HEK293 (cell line): ENCODE results near the gene TCEA3.
A peak's percentile ranks its signal among the peaks of the same experiment; 100 is the strongest.

Source experiments
- BCL11A ChIP-seq: fragments of 450-650 bp; formaldehyde crosslinking; IDR thresholded peaks from 2 replicates; pipeline ENCODE4 v1.5.1; 2016; ENCODE audit warnings: low read depth, missing biosample characterization, missing genetic modification characterization
- GLIS1 ChIP-seq: fragments of 450-650 bp; formaldehyde crosslinking; IDR thresholded peaks from 2 replicates; pipeline ENCODE4 v1.5.1; 2016; ENCODE audit warnings: missing biosample characterization, missing genetic modification characterization
- GLIS2 ChIP-seq: fragments of 450-650 bp; formaldehyde crosslinking; IDR thresholded peaks from 2 replicates; pipeline ENCODE4 v1.5.1; 2016; ENCODE audit warnings: missing biosample characterization, missing genetic modification characterization
- HOXD13 ChIP-seq: sonication (generic); formaldehyde crosslinking; IDR thresholded peaks from 2 replicates; pipeline ENCODE4 v1.8.0; 2022; ENCODE audit warnings: missing genetic modification reagents, borderline replicate concordance
- KLF10 ChIP-seq: fragments of 450-650 bp; IDR thresholded peaks from 2 replicates; pipeline ENCODE4 v1.5.1; 2018; ENCODE audit warnings: missing biosample characterization, mild to moderate bottlenecking, missing genetic modification characterization
- SALL2 ChIP-seq: fragments of 450-650 bp; formaldehyde crosslinking; IDR thresholded peaks from 2 replicates; pipeline ENCODE4 v1.5.0; 2017; ENCODE audit warnings: missing biosample characterization, mild to moderate bottlenecking, missing genetic modification characterization, borderline replicate concordance
- SCRT2 ChIP-seq: fragments of 450-650 bp; formaldehyde crosslinking; IDR thresholded peaks from 2 replicates; pipeline ENCODE4 v1.5.1; 2016; ENCODE audit warnings: missing biosample characterization, missing genetic modification characterization
- ZBTB1 ChIP-seq: fragments of 450-650 bp; formaldehyde crosslinking; IDR thresholded peaks from 2 replicates; pipeline ENCODE4 v1.5.1; 2016; ENCODE audit warnings: missing biosample characterization, missing genetic modification characterization
- ZIC2 ChIP-seq: fragments of 450-650 bp; formaldehyde crosslinking; IDR thresholded peaks from 2 replicates; pipeline ENCODE4 v1.5.1; 2016; ENCODE audit warnings: missing biosample characterization, missing genetic modification characterization
- ZNF112 ChIP-seq: fragments of 450-650 bp; formaldehyde crosslinking; IDR thresholded peaks from 2 replicates; pipeline ENCODE4 v1.5.0; 2017; ENCODE audit warnings: missing biosample characterization, missing genetic modification characterization
- ZNF121 ChIP-seq: fragments of 450-650 bp; formaldehyde crosslinking; IDR thresholded peaks from 2 replicates; pipeline ENCODE4 v1.5.1; 2016; ENCODE audit warnings: missing biosample characterization, missing genetic modification characterization
- ZNF132 ChIP-seq: fragments of 450-650 bp; formaldehyde crosslinking; IDR thresholded peaks from 2 replicates; pipeline ENCODE4 v1.5.1; 2017; ENCODE audit warnings: missing biosample characterization, missing genetic modification characterization, borderline replicate concordance
- ZNF133 ChIP-seq: fragments of 450-650 bp; formaldehyde crosslinking; IDR thresholded peaks from 2 replicates; pipeline ENCODE4 v1.5.1; 2016; ENCODE audit warnings: missing biosample characterization, missing genetic modification characterization
- ZNF214 ChIP-seq: fragments of 450-650 bp; formaldehyde crosslinking; IDR thresholded peaks from 2 replicates; pipeline ENCODE4 v1.5.1; 2017; ENCODE audit warnings: missing biosample characterization, mild to moderate bottlenecking, missing genetic modification characterization, borderline replicate concordance
- ZNF23 ChIP-seq: fragments of 450-650 bp; formaldehyde crosslinking; IDR thresholded peaks from 2 replicates; pipeline ENCODE4 v1.5.1; 2016; ENCODE audit warnings: missing biosample characterization, missing genetic modification characterization, borderline replicate concordance
- ZNF514 ChIP-seq: fragments of 450-650 bp; formaldehyde crosslinking; IDR thresholded peaks from 2 replicates; pipeline ENCODE4 v1.5.1; 2016; ENCODE audit warnings: missing biosample characterization, missing genetic modification characterization
- ZNF621 ChIP-seq: fragments of 450-650 bp; formaldehyde crosslinking; IDR thresholded peaks from 2 replicates; pipeline ENCODE4 v1.5.1; 2017; ENCODE audit warnings: missing biosample characterization, missing genetic modification characterization
- ZNF776 ChIP-seq: fragments of 450-650 bp; formaldehyde crosslinking; IDR thresholded peaks from 2 replicates; pipeline ENCODE4 v1.5.0; 2017; ENCODE audit warnings: missing biosample characterization, missing genetic modification characterization, borderline replicate concordance
- ZNF777 ChIP-seq: fragments of 450-650 bp; formaldehyde crosslinking; IDR thresholded peaks from 2 replicates; pipeline ENCODE4 v1.5.1; 2017; ENCODE audit warnings: missing biosample characterization, missing genetic modification characterization, borderline replicate concordance
- ZNF791 ChIP-seq: fragments of 450-650 bp; formaldehyde crosslinking; IDR thresholded peaks from 2 replicates; pipeline ENCODE4 v1.5.1; 2016; ENCODE audit warnings: missing biosample characterization, missing genetic modification characterization
- TF ChIP-seq, protein P1 (sequence below): fragments of 450-650 bp; formaldehyde crosslinking; IDR thresholded peaks from 2 replicates; pipeline ENCODE4 v1.5.1; 2017; ENCODE audit warnings: missing biosample characterization, missing genetic modification characterization
- TF ChIP-seq, protein P2 (sequence below): fragments of 450-650 bp; formaldehyde crosslinking; IDR thresholded peaks from 2 replicates; pipeline ENCODE4 v1.5.1; 2017; ENCODE audit warnings: missing biosample characterization, missing genetic modification characterization
- TF ChIP-seq, protein P3 (sequence below): fragments of 450-650 bp; formaldehyde crosslinking; IDR thresholded peaks from 2 replicates; pipeline ENCODE4 v1.5.1; 2016; ENCODE audit warnings: missing biosample characterization, missing genetic modification characterization
- TF ChIP-seq, protein P4 (sequence below): fragments of 450-650 bp; formaldehyde crosslinking; IDR thresholded peaks from 2 replicates; pipeline ENCODE4 v1.5.1; 2016; ENCODE audit warnings: missing biosample characterization, missing genetic modification characterization
- TF ChIP-seq, protein P5 (sequence below): fragments of 450-650 bp; formaldehyde crosslinking; IDR thresholded peaks from 2 replicates; pipeline ENCODE4 v1.5.1; 2016; ENCODE audit warnings: missing biosample characterization, missing genetic modification characterization, borderline replicate concordance
- TF ChIP-seq, protein P6 (sequence below): fragments of 450-650 bp; formaldehyde crosslinking; IDR thresholded peaks from 2 replicates; pipeline ENCODE4 v1.5.1; 2017; ENCODE audit warnings: missing biosample characterization, mild to moderate bottlenecking, missing genetic modification characterization, moderate library complexity

TCEA3 gene

DNA sequence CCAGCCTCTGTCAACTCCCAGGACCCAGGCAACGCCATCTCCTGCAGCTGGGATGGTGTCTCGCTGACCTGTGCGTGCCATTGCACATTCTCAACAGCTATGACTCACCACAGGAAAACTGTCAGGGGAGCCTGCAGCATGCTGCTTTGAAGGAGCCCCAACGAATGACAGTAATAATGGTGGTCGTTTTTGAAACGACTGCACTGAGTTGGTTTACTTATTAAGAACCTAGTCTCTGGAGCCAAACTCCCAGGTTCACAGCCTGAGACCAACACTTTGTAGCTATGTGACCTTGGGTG lies 21.6 kb downstream of the TCEA3 start (continued):
- TF ChIP-seq, protein P1, sequence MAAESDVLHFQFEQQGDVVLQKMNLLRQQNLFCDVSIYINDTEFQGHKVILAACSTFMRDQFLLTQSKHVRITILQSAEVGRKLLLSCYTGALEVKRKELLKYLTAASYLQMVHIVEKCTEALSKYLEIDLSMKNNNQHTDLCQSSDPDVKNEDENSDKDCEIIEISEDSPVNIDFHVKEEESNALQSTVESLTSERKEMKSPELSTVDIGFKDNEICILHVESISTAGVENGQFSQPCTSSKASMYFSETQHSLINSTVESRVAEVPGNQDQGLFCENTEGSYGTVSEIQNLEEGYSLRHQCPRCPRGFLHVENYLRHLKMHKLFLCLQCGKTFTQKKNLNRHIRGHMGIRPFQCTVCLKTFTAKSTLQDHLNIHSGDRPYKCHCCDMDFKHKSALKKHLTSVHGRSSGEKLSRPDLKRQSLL (tag by site-specific recombination): no peak
- TF ChIP-seq, protein P2, sequence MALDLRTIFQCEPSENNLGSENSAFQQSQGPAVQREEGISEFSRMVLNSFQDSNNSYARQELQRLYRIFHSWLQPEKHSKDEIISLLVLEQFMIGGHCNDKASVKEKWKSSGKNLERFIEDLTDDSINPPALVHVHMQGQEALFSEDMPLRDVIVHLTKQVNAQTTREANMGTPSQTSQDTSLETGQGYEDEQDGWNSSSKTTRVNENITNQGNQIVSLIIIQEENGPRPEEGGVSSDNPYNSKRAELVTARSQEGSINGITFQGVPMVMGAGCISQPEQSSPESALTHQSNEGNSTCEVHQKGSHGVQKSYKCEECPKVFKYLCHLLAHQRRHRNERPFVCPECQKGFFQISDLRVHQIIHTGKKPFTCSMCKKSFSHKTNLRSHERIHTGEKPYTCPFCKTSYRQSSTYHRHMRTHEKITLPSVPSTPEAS: no peak
- TF ChIP-seq SCRT2 (tag by site-specific recombination): no peak
- no peak for TF ChIP-seq KLF10 (tag by site-specific recombination)
- no peak for TF ChIP-seq ZNF777 (tag by site-specific recombination)
- TF ChIP-seq ZNF514 (tag by site-specific recombination): no peak
- TF ChIP-seq ZNF121 (tag by site-specific recombination): no peak
- TF ChIP-seq GLIS1 (tag by site-specific recombination): peak; percentile 50; the same call in 1 of the 2 replicates
- peak; percentile 61 for TF ChIP-seq ZIC2 (tag by site-specific recombination)
- TF ChIP-seq, protein P3, sequence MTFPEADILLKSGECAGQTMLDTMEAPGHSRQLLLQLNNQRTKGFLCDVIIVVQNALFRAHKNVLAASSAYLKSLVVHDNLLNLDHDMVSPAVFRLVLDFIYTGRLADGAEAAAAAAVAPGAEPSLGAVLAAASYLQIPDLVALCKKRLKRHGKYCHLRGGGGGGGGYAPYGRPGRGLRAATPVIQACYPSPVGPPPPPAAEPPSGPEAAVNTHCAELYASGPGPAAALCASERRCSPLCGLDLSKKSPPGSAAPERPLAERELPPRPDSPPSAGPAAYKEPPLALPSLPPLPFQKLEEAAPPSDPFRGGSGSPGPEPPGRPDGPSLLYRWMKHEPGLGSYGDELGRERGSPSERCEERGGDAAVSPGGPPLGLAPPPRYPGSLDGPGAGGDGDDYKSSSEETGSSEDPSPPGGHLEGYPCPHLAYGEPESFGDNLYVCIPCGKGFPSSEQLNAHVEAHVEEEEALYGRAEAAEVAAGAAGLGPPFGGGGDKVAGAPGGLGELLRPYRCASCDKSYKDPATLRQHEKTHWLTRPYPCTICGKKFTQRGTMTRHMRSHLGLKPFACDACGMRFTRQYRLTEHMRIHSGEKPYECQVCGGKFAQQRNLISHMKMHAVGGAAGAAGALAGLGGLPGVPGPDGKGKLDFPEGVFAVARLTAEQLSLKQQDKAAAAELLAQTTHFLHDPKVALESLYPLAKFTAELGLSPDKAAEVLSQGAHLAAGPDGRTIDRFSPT (tag by site-specific recombination): no peak
- TF ChIP-seq SALL2: no peak
- TF ChIP-seq, protein P4, sequence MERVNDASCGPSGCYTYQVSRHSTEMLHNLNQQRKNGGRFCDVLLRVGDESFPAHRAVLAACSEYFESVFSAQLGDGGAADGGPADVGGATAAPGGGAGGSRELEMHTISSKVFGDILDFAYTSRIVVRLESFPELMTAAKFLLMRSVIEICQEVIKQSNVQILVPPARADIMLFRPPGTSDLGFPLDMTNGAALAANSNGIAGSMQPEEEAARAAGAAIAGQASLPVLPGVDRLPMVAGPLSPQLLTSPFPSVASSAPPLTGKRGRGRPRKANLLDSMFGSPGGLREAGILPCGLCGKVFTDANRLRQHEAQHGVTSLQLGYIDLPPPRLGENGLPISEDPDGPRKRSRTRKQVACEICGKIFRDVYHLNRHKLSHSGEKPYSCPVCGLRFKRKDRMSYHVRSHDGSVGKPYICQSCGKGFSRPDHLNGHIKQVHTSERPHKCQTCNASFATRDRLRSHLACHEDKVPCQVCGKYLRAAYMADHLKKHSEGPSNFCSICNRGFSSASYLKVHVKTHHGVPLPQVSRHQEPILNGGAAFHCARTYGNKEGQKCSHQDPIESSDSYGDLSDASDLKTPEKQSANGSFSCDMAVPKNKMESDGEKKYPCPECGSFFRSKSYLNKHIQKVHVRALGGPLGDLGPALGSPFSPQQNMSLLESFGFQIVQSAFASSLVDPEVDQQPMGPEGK (tag by site-specific recombination): peak; percentile 18; the same call in 1 of the 2 replicates
- no peak for TF ChIP-seq BCL11A
- no peak for TF ChIP-seq ZNF23 (tag by site-specific recombination)
- no peak for TF ChIP-seq ZBTB1
- TF ChIP-seq, protein P5, sequence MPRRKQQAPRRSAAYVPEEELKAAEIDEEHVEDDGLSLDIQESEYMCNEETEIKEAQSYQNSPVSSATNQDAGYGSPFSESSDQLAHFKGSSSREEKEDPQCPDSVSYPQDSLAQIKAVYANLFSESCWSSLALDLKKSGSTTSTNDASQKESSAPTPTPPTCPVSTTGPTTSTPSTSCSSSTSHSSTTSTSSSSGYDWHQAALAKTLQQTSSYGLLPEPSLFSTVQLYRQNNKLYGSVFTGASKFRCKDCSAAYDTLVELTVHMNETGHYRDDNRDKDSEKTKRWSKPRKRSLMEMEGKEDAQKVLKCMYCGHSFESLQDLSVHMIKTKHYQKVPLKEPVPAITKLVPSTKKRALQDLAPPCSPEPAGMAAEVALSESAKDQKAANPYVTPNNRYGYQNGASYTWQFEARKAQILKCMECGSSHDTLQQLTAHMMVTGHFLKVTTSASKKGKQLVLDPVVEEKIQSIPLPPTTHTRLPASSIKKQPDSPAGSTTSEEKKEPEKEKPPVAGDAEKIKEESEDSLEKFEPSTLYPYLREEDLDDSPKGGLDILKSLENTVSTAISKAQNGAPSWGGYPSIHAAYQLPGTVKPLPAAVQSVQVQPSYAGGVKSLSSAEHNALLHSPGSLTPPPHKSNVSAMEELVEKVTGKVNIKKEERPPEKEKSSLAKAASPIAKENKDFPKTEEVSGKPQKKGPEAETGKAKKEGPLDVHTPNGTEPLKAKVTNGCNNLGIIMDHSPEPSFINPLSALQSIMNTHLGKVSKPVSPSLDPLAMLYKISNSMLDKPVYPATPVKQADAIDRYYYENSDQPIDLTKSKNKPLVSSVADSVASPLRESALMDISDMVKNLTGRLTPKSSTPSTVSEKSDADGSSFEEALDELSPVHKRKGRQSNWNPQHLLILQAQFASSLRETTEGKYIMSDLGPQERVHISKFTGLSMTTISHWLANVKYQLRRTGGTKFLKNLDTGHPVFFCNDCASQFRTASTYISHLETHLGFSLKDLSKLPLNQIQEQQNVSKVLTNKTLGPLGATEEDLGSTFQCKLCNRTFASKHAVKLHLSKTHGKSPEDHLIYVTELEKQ: no peak
- no peak for TF ChIP-seq ZNF214 (tag by site-specific recombination)
- no peak for TF ChIP-seq ZNF776 (tag by site-specific recombination)
- no peak for TF ChIP-seq ZNF791 (tag by site-specific recombination)
- TF ChIP-seq, protein P6, sequence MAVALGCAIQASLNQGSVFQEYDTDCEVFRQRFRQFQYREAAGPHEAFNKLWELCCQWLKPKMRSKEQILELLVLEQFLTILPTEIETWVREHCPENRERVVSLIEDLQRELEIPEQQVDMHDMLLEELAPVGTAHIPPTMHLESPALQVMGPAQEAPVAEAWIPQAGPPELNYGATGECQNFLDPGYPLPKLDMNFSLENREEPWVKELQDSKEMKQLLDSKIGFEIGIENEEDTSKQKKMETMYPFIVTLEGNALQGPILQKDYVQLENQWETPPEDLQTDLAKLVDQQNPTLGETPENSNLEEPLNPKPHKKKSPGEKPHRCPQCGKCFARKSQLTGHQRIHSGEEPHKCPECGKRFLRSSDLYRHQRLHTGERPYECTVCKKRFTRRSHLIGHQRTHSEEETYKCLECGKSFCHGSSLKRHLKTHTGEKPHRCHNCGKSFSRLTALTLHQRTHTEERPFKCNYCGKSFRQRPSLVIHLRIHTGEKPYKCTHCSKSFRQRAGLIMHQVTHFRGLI: no peak
- no peak; the same call in 1 of the 2 replicates for TF ChIP-seq GLIS2 (tag by site-specific recombination)
- no peak for TF ChIP-seq ZNF133 (tag by site-specific recombination)
- no peak for TF ChIP-seq ZNF112
- TF ChIP-seq HOXD13 (CRISPR knock-in tag): no peak
- no peak for TF ChIP-seq ZNF132 (tag by site-specific recombination)
- no peak for TF ChIP-seq ZNF621 (tag by site-specific recombination)
